Kidney tubule cell (primary cell): ENCODE results near the gene BRINP2.
A peak's percentile ranks its signal among the peaks of the same experiment; 100 is the strongest.

ENCODE experiments used
- DNase-seq: peaks from one replicate; pipeline ENCODE4 v3.0.0-alpha.2; 2018; ENCODE audit warnings: low spot score

Gene BRINP2

DNA sequence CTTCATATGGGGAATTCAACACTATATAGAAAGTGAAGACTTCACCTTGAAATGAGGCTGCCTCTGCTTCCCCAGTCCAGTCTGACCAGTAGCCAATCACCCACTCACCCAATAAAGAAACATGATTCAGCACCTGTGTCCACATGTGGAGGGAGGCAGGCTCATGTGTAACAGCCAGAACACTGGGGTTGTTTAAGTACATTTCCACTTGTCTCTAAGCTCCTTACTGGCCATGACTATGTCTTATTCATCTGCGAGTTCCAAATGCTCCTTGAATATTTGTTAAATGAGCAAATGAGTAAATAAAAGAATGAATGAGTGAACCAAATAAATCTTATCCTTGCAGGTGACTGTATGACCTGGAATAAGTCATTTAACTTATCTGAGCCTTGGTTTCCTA is 100.1 kb downstream of the BRINP2 start:
- DNase-seq: no peak

DNA sequence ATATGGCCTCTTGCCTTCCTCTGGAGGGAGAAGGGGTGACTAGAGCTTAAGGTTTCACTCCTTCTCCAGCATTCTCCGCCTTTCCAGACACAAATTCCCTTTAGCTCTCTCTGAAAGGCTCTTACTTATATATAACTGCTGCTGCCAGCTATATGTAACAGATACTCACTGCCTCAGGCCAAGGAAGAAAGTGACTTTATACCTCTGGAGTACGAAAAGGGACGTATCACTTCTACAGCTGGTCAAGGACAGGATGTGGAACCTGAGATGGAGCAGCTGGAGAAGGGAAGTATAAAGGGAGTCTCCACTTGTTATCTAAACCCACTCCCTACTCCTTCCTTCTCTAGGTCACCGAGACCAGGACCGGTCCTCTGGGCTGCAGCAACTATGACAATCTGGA is 102.4 kb downstream of the BRINP2 start:
- no peak for DNase-seq

DNA sequence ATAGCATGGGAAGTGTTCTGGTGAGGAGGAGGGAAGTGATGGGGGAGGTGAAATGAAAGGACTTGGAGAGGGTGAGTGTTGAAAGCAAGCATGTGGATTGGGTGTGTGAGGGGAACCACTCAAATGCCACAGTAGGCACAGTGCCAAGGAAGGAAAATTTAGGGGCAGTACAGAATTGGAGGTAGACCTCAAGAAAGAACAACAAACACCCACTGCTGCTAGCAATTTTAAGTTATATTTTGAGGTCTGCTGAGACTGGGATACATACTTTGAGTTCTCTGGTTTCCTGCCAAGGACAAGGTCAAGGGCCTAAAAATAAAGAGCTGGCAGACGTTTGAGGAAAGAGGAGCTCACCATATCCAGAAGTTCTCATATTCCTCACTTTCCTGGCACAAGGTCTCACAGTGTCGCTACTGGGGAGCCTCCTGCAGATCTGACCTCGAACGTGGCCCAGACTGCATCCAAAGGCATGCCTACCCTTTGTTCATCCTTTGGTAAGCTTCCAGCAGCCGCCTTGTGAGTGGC is 104.0 kb downstream of the BRINP2 start:
- no peak for DNase-seq

DNA sequence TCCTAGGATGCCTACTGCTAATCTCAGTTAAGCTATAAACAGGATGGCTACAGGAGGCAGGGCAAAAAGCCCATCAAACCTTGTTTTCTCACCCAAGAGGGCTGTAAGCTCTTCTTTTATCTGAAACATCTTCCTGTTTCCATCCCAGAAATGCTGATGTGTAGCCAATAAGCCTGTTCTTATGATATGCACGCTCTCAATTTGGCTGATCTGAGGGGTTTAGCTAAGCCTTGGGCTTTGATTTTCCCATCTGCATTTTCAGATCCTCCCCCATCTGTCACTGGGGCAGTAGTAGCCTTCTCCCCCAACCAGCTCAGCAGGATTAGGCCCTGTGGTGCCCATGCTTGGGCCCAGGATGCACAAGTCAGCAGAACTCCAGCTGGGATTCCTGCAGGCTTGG is 105.0 kb downstream of the BRINP2 start:
- no peak for DNase-seq

DNA sequence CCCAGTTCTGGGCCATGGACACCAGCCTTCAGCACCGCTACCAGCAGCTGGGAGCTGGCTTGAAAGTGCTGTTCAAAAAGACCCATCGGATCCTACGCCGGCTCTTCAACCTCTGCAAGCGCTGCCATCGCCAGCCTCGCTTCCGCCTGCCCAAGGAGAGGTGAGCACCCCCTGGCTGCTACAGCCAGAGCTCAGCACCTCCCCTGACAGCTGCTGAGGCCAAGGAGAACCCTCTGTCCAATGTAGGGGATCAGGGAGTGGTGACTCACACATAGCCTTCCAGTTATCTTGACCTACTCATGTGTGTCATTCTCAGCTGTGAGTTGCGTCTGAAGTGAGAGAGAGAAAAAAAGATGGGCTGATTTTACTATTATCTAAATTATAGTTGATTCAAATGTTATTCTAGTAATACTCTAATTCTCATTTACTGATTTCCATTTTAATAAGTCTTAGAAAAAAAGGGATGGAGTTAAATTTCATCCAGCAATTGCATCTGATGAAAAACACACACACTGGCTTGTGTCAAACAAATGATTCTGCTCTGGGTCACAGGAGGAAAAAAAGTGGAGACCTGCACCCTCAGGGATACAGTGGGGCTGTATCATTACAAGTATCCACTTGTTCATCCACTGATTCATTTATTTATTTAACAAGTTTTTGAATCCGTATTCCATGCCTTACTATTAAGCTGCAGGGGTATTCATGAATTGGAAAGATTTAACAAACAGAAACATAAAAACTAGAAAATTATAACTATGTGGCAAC is 108.0 kb downstream of the BRINP2 start:
- peak; percentile 63 for DNase-seq

DNA sequence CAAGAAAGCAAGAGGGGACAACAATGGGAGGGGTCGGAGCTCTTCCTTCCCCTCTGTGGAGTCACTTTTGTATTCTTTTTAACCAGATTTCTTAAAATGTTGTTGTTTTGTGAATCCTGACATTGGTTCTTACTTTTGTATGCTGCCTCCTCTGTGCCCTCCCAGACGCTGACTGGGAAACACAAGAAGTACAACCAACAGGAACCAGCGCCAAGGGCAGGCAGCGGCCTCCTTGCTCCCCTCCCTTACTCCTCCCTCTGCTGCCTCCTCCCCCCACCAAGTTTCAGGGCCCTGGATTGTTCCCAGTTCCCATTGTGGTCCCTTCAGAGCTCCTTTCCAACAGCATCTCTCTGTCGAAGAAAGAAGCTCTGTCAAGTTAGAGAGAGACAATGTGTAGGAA is 111.1 kb downstream of the BRINP2 start:
- no peak for DNase-seq

DNA sequence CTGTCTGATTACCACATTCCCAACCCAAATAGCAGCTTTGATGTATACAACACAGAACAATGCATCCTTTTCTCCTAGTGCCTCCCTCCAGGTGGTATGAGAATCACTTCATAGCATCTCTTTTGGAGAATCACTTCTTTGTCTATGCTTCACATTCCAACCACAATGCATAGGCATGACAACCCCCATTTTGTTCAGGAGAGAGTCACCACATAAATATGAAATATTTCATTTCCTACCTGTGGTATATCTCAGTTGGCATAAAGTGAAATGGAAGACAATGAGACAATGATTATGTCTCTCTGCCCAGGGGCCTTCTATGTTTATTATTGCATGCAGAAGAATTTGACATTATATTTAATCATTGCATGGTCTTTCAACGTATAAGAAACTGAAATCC is 112.2 kb downstream of the BRINP2 start:
- DNase-seq: no peak

DNA sequence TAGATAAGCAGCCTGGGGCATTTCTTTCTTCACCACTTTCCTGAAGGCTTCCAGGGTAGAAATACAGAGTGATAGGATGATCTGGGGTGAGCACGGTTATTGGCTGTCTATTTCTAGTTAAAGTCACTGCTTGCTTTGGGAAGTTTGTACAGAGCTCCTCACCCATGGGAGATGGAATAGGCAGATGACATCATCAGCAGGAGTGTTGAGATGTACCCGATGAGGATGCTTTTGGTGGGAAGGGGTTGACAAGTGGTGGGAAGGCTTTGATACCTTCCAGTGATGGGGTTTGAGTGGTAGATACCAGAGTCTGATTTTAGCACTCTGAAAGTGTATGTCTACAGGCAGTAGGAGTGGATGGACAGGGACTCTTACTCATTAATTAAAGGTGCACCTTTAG is 112.6 kb downstream of the BRINP2 start:
- DNase-seq: no peak

DNA sequence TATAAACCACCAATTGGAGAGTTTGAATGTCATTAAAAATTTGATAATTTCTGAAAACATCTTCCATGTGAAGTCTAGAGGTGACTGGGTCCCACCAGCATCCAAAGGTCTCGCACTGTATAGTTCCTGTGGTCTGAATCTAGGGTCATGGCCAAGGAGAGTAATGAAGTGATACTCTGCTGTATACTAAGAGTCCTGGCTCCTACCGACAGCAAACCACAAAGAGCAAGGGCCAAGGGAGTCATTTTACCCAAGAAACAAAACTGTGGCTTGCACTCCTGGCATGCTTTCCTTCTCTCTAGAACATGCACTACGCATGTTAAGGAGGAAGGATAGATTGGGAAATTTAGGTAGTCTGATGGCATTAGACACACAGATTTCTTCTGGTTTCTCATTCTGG is 115.6 kb downstream of the BRINP2 start:
- DNase-seq: no peak

DNA sequence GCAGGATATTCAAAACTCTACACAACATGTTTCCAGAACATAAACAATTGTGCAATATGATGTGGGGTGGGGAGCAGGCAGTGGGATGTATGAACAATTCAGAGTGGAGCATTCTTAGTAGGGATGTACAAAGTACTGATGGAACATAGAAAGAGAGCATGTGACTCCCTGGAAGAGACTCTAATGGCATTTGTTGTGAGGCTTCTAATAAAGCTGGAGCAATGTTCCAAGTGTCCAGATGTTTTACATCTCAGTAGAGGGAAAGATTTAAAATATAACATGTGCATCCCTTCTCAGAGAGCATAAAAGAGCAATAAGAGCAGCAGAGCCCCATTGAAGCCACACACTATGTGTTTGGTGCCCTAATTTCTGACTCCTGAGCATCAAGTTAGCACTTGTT is 116.5 kb downstream of the BRINP2 start:
- no peak for DNase-seq

GRCh38 chr1:177287994-177288393 is 117.2 kb downstream of the BRINP2 start:
- no peak for DNase-seq

DNA sequence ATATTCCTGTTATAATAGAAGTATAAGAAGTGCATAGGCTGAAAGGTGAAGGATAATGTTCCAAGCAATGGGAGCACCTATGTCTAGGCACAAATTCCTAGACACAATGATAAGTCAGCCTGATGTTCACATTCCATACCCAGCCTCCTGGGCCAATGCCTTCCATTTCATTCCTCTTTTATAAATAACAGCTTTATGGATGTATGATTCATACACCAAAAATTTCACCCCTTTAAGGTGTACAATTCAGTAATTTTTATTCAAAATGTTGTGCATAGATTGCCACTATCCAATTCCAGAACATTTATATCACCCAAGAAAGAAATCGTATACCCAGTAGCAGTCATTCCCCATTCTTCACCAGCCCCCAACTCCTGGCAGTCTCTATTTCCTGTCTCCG is 118.8 kb downstream of the BRINP2 start:
- no peak for DNase-seq

- no peak for DNase-seq
Measured at GRCh38 chr1:177300431-177300830, 129.7 kb downstream of the BRINP2 start.

DNA sequence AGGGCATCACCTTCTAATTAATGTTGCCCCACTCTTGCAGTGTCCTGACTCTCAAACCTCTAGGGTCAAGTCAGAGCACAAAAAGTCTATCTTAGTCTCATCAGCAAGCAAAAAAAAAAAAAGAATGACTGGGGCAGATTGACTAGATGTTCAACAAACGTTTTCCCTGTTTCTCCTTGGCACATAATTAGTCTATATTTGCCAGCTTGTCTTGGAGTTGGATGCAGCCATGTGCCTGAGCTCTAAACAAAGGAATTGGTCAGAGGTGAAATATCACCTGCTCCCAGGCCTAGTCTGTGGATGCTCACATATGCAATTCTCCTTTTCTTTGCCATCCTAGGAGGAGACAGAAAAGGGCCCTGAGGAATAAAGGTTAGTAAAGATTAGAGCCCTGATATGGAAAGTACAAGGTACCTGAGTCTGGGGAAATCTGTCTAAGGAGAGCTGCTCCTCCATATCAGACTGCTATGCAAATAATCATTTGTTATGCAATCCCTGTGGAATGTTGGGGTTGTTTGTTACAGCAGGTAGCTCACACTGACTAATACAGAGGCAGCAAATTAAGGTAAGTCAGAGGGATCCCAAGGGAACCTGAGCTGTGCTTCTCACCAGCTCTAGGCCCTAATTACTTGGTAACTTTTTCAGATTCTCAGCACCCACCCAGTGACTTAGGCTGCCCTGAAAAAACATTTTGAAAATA is 130.8 kb downstream of the BRINP2 start:
- DNase-seq: no peak

- peak; percentile 26 for DNase-seq
Measured at GRCh38 chr1:177302357-177303044, 131.7 kb downstream of the BRINP2 start.

GRCh38 chr1:177305040-177306018 is 134.6 kb downstream of the BRINP2 start:
- no peak for DNase-seq

DNA sequence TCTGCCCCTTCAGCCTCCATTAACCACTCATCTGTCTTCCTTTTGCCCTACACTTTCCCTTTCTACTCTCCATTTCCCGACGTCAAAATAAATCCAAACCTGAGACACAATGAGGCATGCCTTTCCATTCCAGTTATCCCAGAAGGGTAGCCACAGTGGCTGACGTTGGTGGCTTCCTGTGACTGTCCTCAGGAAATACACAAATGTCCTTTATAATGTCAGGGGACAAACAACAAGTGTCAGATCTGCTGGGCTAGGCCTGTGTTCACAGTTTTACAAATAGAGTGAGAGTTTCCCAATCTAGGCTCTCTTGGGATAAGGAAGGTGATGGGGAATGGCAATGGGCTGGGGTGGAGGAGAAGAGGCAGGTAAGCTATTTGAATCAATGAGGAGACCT is 135.3 kb downstream of the BRINP2 start:
- no peak for DNase-seq

DNA sequence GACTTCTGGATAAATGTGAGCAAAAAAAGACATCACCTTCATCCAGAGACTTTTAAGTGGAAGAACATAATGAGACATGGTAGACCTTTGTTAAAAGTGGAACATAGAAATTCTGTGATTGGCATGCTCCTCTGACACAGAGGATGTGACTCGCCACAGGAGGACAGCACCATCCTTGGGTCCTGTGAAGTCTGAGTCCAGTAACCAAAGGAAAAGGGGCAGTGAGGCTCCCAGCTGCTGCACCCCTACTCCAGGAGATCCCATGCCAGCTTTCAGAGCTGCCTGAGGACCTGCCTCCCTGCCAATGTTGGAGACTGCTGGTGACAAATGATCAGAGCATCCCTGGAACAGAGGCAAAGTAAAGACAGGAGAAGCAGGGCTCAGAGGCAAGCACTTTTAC is 136.2 kb downstream of the BRINP2 start:
- DNase-seq: peak; percentile 53

DNA sequence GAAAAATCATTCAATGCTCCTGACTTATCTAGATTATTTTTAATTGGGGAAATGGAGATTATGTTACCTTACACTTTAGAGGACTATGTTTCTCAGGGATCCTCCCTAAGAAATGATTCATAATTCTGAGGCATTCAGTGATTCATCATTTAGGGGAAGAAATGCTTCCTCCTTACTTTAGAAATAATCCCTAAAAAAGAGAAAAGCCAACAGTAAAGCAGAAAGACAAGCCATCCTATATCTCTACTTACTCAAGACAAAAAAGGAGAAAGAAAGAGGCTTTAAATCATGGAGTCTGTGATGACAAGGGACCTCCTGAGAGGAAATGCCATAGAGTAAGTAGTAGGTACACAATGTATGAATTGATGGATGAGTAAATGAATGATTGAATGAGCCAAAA is 137.0 kb downstream of the BRINP2 start:
- DNase-seq: peak; percentile 58

- no peak for DNase-seq
Measured at GRCh38 chr1:177309880-177310279, 139.1 kb downstream of the BRINP2 start.

DNA sequence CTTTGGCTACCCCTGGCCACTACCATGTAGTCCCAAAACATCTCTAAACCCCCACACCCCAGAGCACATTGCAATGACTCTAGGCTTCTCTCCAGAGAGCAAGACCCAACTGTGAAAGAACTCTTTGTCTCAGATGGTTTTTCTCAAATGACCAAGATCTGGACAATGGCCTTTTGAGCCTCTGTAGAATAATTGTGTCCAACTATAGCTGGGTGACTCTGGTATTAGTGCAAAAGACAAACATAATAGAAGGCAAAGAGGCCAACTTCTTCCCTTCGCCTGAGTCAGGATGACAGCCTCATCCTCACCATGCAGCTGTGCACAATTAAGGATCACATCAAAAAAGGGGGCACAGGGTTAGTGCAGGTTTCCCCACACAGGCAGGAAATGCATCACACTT is 139.6 kb downstream of the BRINP2 start:
- no peak for DNase-seq

- DNase-seq: no peak
Measured at GRCh38 chr1:177311111-177311510, 140.4 kb downstream of the BRINP2 start.
